Lung (tissue), 12 donors: ENCODE results near the gene TEX2. TPM values are rescaled to one million over a fixed set of nuclear protein-coding genes. Genes with fewer than 3 reads are reported as not detected.

ENCODE experiments used
- ATAC-seq: fragments of 200-7000 bp; cut with Tn5 transposase; one replicate; pipeline ENCODE4 v1.9.1; 2020; ENCODE audit warnings: moderate number of reproducible peaks; ENCODE audit not compliant: insufficient read depth, low FRiP score
- DNase-seq, 3 donors: peaks; one replicate each; pipeline ENCODE4 v3.0.0-alpha.2; 2013 to 2017
- H3K27ac ChIP-seq, 2 donors: one replicate each; pipeline ENCODE4 v1.5.1; 2013; ENCODE audit warnings: mild to moderate bottlenecking in 2 of 2, moderate library complexity in 2 of 2, control low read depth in 1 of 2, inconsistent platforms in 1 of 2, low read depth in 1 of 2, low read length in 1 of 2
- H3K27me3 ChIP-seq, 3 donors: one replicate each; pipeline ENCODE4 v1.5.1; 2013; ENCODE audit warnings: low read length in 2 of 3; ENCODE audit not compliant: control insufficient read depth in 3 of 3, insufficient read depth in 3 of 3
- H3K36me3 ChIP-seq, 4 donors: one replicate each; pipeline ENCODE4 v1.5.1; 2013; ENCODE audit warnings: low read length in 4 of 4, mild to moderate bottlenecking in 1 of 4, moderate library complexity in 1 of 4; ENCODE audit not compliant: control insufficient read depth in 4 of 4, insufficient read depth in 4 of 4
- H3K4me1 ChIP-seq, 5 donors: one replicate each; pipeline ENCODE4 v1.5.1; 2013; ENCODE audit warnings: low read length in 5 of 5, mild to moderate bottlenecking in 2 of 5, moderate library complexity in 1 of 5; ENCODE audit not compliant: control insufficient read depth in 5 of 5, insufficient read depth in 5 of 5
- H3K4me3 ChIP-seq: one replicate; pipeline ENCODE4 v1.5.1; 2013; ENCODE audit warnings: mild to moderate bottlenecking, control low read depth, moderate library complexity
- H3K9ac ChIP-seq, 2 donors: one replicate each; pipeline ENCODE4 v1.5.1; 2013; ENCODE audit warnings: low read length in 2 of 2, control low read depth in 1 of 2; ENCODE audit not compliant: insufficient read depth in 1 of 2
- H3K9me3 ChIP-seq, 4 donors: one replicate each; pipeline ENCODE4 v1.5.1; 2013; ENCODE audit warnings: low read length in 3 of 4, mild to moderate bottlenecking in 1 of 4, moderate library complexity in 1 of 4; ENCODE audit not compliant: control insufficient read depth in 4 of 4, insufficient read depth in 3 of 4
- CTCF ChIP-seq: IDR thresholded peaks from 2 replicates; pipeline ENCODE4 v1.5.1; 2012; ENCODE audit warnings: mild to moderate bottlenecking; ENCODE audit errors: control extremely low read depth, extremely low read depth
- WGBS, 2 donors: extraction: QIAGEN DNeasy Blood & Tissue Kit; methylation state at CpG; one replicate each; pipeline ENCODE4 v1.1.7; 2013; 5-methylcytosine and 5-hydroxymethylcytosine counted together
- polyA plus RNA-seq, 2 donors: library from polyadenylated mRNA; stranded (reverse); fragments of 200-250 nt; gene quantifications; one replicate each; pipeline ENCODE4 v1.2.1, GENCODE V29; 2013
- total RNA-seq, 2 donors: library from RNA; depleted of rRNA in 1 of 2; stranded (reverse); fragments of >200 nt in 1 of 2; gene quantifications; one replicate each; pipeline ENCODE4 v1.2.1, GENCODE V29; 2014 to 2021
- donor health status: control.
- donor health status: control.
- donor health status: Bipolar disorder and iron deficiency.
- donor health status: healthy.
- donor health status: DM: yes; HTN: yes; CAD: no.

The TEX2 gene
- total and polyA plus RNA-seq, 4 donors, result 10.0 to 42.8 (median 28.8) TPM

- no peak overlapping the region for H3K4me3 ChIP-seq
- no peak overlapping the region for H3K9ac ChIP-seq
- no peaks in the 10 kb centered on the region for H3K9me3 ChIP-seq
- H3K4me1 ChIP-seq, result peaks cover 0 to 24% (median 0%) of the 10 kb centered on the region in 5 donors
- no peak for ATAC-seq
- DNase-seq, result no peak
- no peak for TF ChIP-seq CTCF
- no peaks in the 10 kb centered on the region for H3K36me3 ChIP-seq
- H3K27ac ChIP-seq, result no peak overlapping the region
- 88 to 94% methylated on average over 2 of the region's 2 CpGs for WGBS, 2 donors
- no peaks in the 10 kb centered on the region for H3K27me3 ChIP-seq
These were observed 8.3 kb downstream of the TEX2 start for GRCh38 chr17:64254755-64255154.

- TF ChIP-seq CTCF, result no peak
- Histone ChIP-seq H3K9ac (no peak overlapping the region), H3K4me3 (no peak overlapping the region), H3K27ac (no peak overlapping the region), H3K4me1 (peaks cover 0 to 24% (median 0%) of the 10 kb centered on the region in 5 donors), H3K36me3 (no peaks in the 10 kb centered on the region), H3K27me3 (no peaks in the 10 kb centered on the region), H3K9me3 (no peaks in the 10 kb centered on the region)
- WGBS, 2 donors, result 80 to 84% methylated on average over 5 of the region's 5 CpGs
- no peak for DNase-seq
- ATAC-seq, result no peak
These were observed 9.6 kb downstream of the TEX2 start for GRCh38 chr17:64253470-64253869.

- Histone ChIP-seq H3K9me3 (no peaks in the 10 kb centered on the region), H3K36me3 (no peaks in the 10 kb centered on the region), H3K27ac (no peak overlapping the region), H3K9ac (no peak overlapping the region), H3K27me3 (no peaks in the 10 kb centered on the region), H3K4me3 (no peak overlapping the region), H3K4me1 (peaks cover 0 to 24% (median 0%) of the 10 kb centered on the region in 5 donors)
- no peak for DNase-seq
- WGBS, 2 donors, result 94 to 95% methylated on average over 1 of the region's 1 CpG
- ATAC-seq, result no peak
- TF ChIP-seq CTCF, result no peak
These were observed 10.2 kb downstream of the TEX2 start for GRCh38 chr17:64252831-64253230.

GRCh38 chr17:64250233-64250835 lies 12.7 kb downstream of the TEX2 start:
- H3K9ac ChIP-seq, result no peak overlapping the region
- H3K4me1 ChIP-seq, result peaks cover 0 to 16% (median 0%) of the 10 kb centered on the region in 5 donors
- 88 to 89% methylated on average over 4 of the region's 4 CpGs for WGBS, 2 donors
- no peak for TF ChIP-seq CTCF
- H3K27me3 ChIP-seq, result no peaks in the 10 kb centered on the region
- no peaks in the 10 kb centered on the region for H3K36me3 ChIP-seq
- no peak overlapping the region for H3K27ac ChIP-seq
- no peak for ATAC-seq
- DNase-seq, result no peak
- no peaks in the 10 kb centered on the region for H3K9me3 ChIP-seq
- no peak overlapping the region for H3K4me3 ChIP-seq
